Activated naive CD4-positive, alpha-beta T cell treated with anti-CD3 and anti-CD28 coated beads for 36 hours (primary cell): ENCODE data around the gene FMN1. TPM values are rescaled to one million over a fixed set of nuclear protein-coding genes. Genes with fewer than 3 reads are reported as not detected.

Experiments
- CTCF ChIA-PET: fragments of 350-600 bp; sonication (Branson Sonifier 250); formaldehyde crosslinking; loops from one replicate; lab custom pipeline; 2021; ENCODE audit warnings: antibody characterized with exemption; lab: Charles Lee
- DNase-seq: peaks from one replicate; pipeline ENCODE4 v3.0.0-alpha.2; 2020
- H3K27ac Mint-ChIP-seq: one replicate; pipeline ENCODE4 v1.8.0; 2021; ENCODE audit warnings: mild to moderate bottlenecking, mixed read lengths
- H3K27me3 Mint-ChIP-seq: one replicate; pipeline ENCODE4 v1.8.0; 2021; ENCODE audit warnings: low read depth, mixed read lengths
- H3K36me3 Mint-ChIP-seq: one replicate; pipeline ENCODE4 v1.8.0; 2021; ENCODE audit warnings: low read depth, mixed read lengths
- H3K4me1 Mint-ChIP-seq: one replicate; pipeline ENCODE4 v1.8.0; 2021; ENCODE audit warnings: low read depth, mixed read lengths
- H3K4me3 Mint-ChIP-seq: one replicate; pipeline ENCODE4 v1.8.0; 2021; ENCODE audit warnings: mild to moderate bottlenecking, moderate library complexity, mixed read lengths
- H3K9me3 Mint-ChIP-seq: one replicate; pipeline ENCODE4 v1.8.0; 2021; ENCODE audit warnings: mixed read lengths
- intact Hi-C: fragments of 100-400 bp; cut with micrococcal nuclease; formaldehyde crosslinking; loops from one replicate; pipeline ENCODE4 v1.15.1; 2023
- total RNA-seq, 2 experiments: library from RNA; stranded (reverse); gene quantifications; one replicate each; pipeline ENCODE4 v1.2.3, GENCODE V29; 2021

The FMN1 gene
- total RNA-seq, 2 experiments from 2014 or later, result 0.02 to 0.12 TPM

GRCh38 chr15:32909431-32909830 is 285.1 kb downstream of the FMN1 start:
- Mint-ChIP-seq H3K4me3 (no peak overlapping the region), H3K27me3 (peaks cover 3% of the 10 kb centered on the region), H3K36me3 (no peaks in the 10 kb centered on the region), H3K9me3 (no peaks in the 10 kb centered on the region), H3K27ac (no peak overlapping the region), H3K4me1 (no peaks in the 10 kb centered on the region)
- CTCF ChIA-PET, result interaction anchor here (0.7 kb wide), 1 partner anchor 40 kb away, joined by 3 read pairs; no protein-coding TSS in a partner anchor
- DNase-seq, result no peak
- intact Hi-C loops, result no loop called here

GRCh38 chr15:32908872-32909271 is 285.6 kb downstream of the FMN1 start:
- H3K9me3 Mint-ChIP-seq, result no peaks in the 10 kb centered on the region
- intact Hi-C loops, result no loop called here
- H3K4me3 Mint-ChIP-seq, result no peak overlapping the region
- CTCF ChIA-PET, result interaction anchor here (0.7 kb wide), 1 partner anchor 41 kb away, joined by 3 read pairs; no protein-coding TSS in a partner anchor
- no peaks in the 10 kb centered on the region for H3K4me1 Mint-ChIP-seq
- no peak overlapping the region for H3K27ac Mint-ChIP-seq
- H3K27me3 Mint-ChIP-seq, result peaks cover 2% of the 10 kb centered on the region
- H3K36me3 Mint-ChIP-seq, result no peaks in the 10 kb centered on the region
- DNase-seq, result no peak

GRCh38 chr15:32908135-32908801 is 286.2 kb downstream of the FMN1 start:
- CTCF ChIA-PET, result no interaction called here
- intact Hi-C loops, result no loop called here
- H3K27ac Mint-ChIP-seq, result no peak overlapping the region
- no peaks in the 10 kb centered on the region for H3K9me3 Mint-ChIP-seq
- no peaks in the 10 kb centered on the region for H3K36me3 Mint-ChIP-seq
- DNase-seq, result no peak
- H3K4me3 Mint-ChIP-seq, result no peak overlapping the region
- H3K27me3 Mint-ChIP-seq, result peaks cover 2% of the 10 kb centered on the region
- no peaks in the 10 kb centered on the region for H3K4me1 Mint-ChIP-seq

GRCh38 chr15:32905481-32905880 is 289.0 kb downstream of the FMN1 start:
- no peaks in the 10 kb centered on the region for H3K9me3 Mint-ChIP-seq
- CTCF ChIA-PET, result no interaction called here
- peaks cover 5% of the 10 kb centered on the region for H3K27me3 Mint-ChIP-seq
- no peak overlapping the region for H3K4me3 Mint-ChIP-seq
- no peak for DNase-seq
- no peak overlapping the region for H3K27ac Mint-ChIP-seq
- H3K4me1 Mint-ChIP-seq, result no peaks in the 10 kb centered on the region
- H3K36me3 Mint-ChIP-seq, result no peaks in the 10 kb centered on the region
- intact Hi-C loops, result no loop called here

- H3K27ac Mint-ChIP-seq, result no peak overlapping the region
Observed at GRCh38 chr15:32904448-32904847, 290.1 kb downstream of the FMN1 start.

GRCh38 chr15:32903591-32904290 is 290.8 kb downstream of the FMN1 start:
- Mint-ChIP-seq H3K27ac (no peak overlapping the region), H3K4me1 (no peaks in the 10 kb centered on the region), H3K36me3 (no peaks in the 10 kb centered on the region), H3K27me3 (peaks cover 4% of the 10 kb centered on the region), H3K4me3 (no peak overlapping the region), H3K9me3 (no peaks in the 10 kb centered on the region)
- intact Hi-C loops, result no loop called here
- CTCF ChIA-PET, result no interaction called here
- no peak for DNase-seq

More at GRCh38 chr15:32904448-32904847, 290.1 kb downstream of the FMN1 start:
- DNase-seq, result no peak
- Mint-ChIP-seq H3K36me3 (no peaks in the 10 kb centered on the region), H3K4me1 (no peaks in the 10 kb centered on the region), H3K4me3 (no peak overlapping the region), H3K9me3 (no peaks in the 10 kb centered on the region), H3K27me3 (peaks cover 4% of the 10 kb centered on the region)
- CTCF ChIA-PET, result interaction anchor here (0.7 to 0.9 kb wide), 2 partner anchors 42 to 255 kb away, joined by 3 to 5 read pairs; no protein-coding TSS in a partner anchor
- intact Hi-C loops, result no loop called here

GRCh38 chr15:32901995-32902394 is 292.5 kb downstream of the FMN1 start:
- H3K4me3 Mint-ChIP-seq, result no peak overlapping the region
- CTCF ChIA-PET, result no interaction called here
- no peak overlapping the region for H3K27ac Mint-ChIP-seq
- no peaks in the 10 kb centered on the region for H3K9me3 Mint-ChIP-seq
- H3K4me1 Mint-ChIP-seq, result no peaks in the 10 kb centered on the region
- intact Hi-C loops, result no loop called here
- DNase-seq, result no peak
- peaks cover 9% of the 10 kb centered on the region for H3K27me3 Mint-ChIP-seq
- no peaks in the 10 kb centered on the region for H3K36me3 Mint-ChIP-seq

- CTCF ChIA-PET, result no interaction called here
- intact Hi-C loops, result no loop called here
- H3K36me3 Mint-ChIP-seq, result no peaks in the 10 kb centered on the region
Observed at GRCh38 chr15:32901192-32901591, 293.3 kb downstream of the FMN1 start.

GRCh38 chr15:32899126-32899596 is 295.4 kb downstream of the FMN1 start:
- no peak for DNase-seq
- CTCF ChIA-PET, result no interaction called here
- intact Hi-C loops, result no loop called here
- peaks cover 9% of the 10 kb centered on the region for H3K27me3 Mint-ChIP-seq
- no peaks in the 10 kb centered on the region for H3K36me3 Mint-ChIP-seq
- no peak overlapping the region for H3K4me3 Mint-ChIP-seq
- H3K4me1 Mint-ChIP-seq, result no peaks in the 10 kb centered on the region
- H3K9me3 Mint-ChIP-seq, result no peaks in the 10 kb centered on the region
- no peak overlapping the region for H3K27ac Mint-ChIP-seq

More at GRCh38 chr15:32901192-32901591, 293.3 kb downstream of the FMN1 start:
- Mint-ChIP-seq H3K4me3 (no peak overlapping the region), H3K27me3 (peaks cover 9% of the 10 kb centered on the region), H3K27ac (no peak overlapping the region), H3K4me1 (no peaks in the 10 kb centered on the region), H3K9me3 (no peaks in the 10 kb centered on the region)
- no peak for DNase-seq

- no peak for DNase-seq
- Mint-ChIP-seq H3K4me3 (no peak overlapping the region), H3K27ac (no peak overlapping the region), H3K36me3 (no peaks in the 10 kb centered on the region), H3K27me3 (peaks cover 11% of the 10 kb centered on the region), H3K4me1 (no peaks in the 10 kb centered on the region), H3K9me3 (no peaks in the 10 kb centered on the region)
- CTCF ChIA-PET, result no interaction called here
- intact Hi-C loops, result no loop called here
Observed at GRCh38 chr15:32898414-32898813, 296.1 kb downstream of the FMN1 start.

- H3K4me1 Mint-ChIP-seq, result no peaks in the 10 kb centered on the region
- H3K9me3 Mint-ChIP-seq, result no peaks in the 10 kb centered on the region
- intact Hi-C loops, result no loop called here
- no peak for DNase-seq
- no peak overlapping the region for H3K27ac Mint-ChIP-seq
- CTCF ChIA-PET, result no interaction called here
- peaks cover 8% of the 10 kb centered on the region for H3K27me3 Mint-ChIP-seq
- no peak overlapping the region for H3K4me3 Mint-ChIP-seq
- H3K36me3 Mint-ChIP-seq, result no peaks in the 10 kb centered on the region
Observed at GRCh38 chr15:32893421-32893820, 301.1 kb downstream of the FMN1 start.

GRCh38 chr15:32889214-32889613 is 305.3 kb downstream of the FMN1 start:
- no peak overlapping the region for H3K4me3 Mint-ChIP-seq
- no peak overlapping the region for H3K27ac Mint-ChIP-seq
- H3K27me3 Mint-ChIP-seq, result peaks cover 3% of the 10 kb centered on the region
- intact Hi-C loops, result no loop called here
- no peaks in the 10 kb centered on the region for H3K9me3 Mint-ChIP-seq
- no peak for DNase-seq
- no peaks in the 10 kb centered on the region for H3K36me3 Mint-ChIP-seq
- CTCF ChIA-PET, result interaction anchor here (0.6 to 0.8 kb wide), 2 partner anchors 16 to 227 kb away, joined by 4 read pairs; no protein-coding TSS in a partner anchor
- no peaks in the 10 kb centered on the region for H3K4me1 Mint-ChIP-seq
